HEK293T (cell line): ENCODE measurements around the gene CNKSR1.

ENCODE experiments used
- CTCF ChIA-PET: fragments of 350-600 bp; formaldehyde crosslinking; extraction: SDS; loops from one replicate; lab custom pipeline; 2021; ENCODE audit warnings: antibody characterized with exemption, inconsistent platforms; lab: Yijun Ruan, JAX
- POLR2A ChIA-PET: fragments of 350-600 bp; formaldehyde crosslinking; extraction: SDS; loops from one replicate; lab custom pipeline; 2020; ENCODE audit warnings: antibody characterized with exemption, inconsistent platforms; lab: Yijun Ruan, JAX
- DNase-seq: peaks from one replicate; pipeline ENCODE4 v3.0.0; 2012; ENCODE audit warnings: mixed read lengths; ENCODE audit errors: extremely low spot score
- ARNT ChIP-seq: fragments of 450-650 bp; IDR thresholded peaks from 2 replicates; pipeline ENCODE4 v1.6.1; 2017; ENCODE audit warnings: mild to moderate bottlenecking
- BHLHE40 ChIP-seq: fragments of 450-650 bp; IDR thresholded peaks from 2 replicates; pipeline ENCODE4 v1.6.1; 2016; ENCODE audit warnings: mild to moderate bottlenecking, moderate library complexity, borderline replicate concordance
- CTBP1 ChIP-seq: fragments of 450-650 bp; IDR thresholded peaks from 2 replicates; pipeline ENCODE4 v1.6.1; 2016; ENCODE audit warnings: borderline replicate concordance
- ELF4 ChIP-seq: fragments of 450-650 bp; IDR thresholded peaks from 2 replicates; pipeline ENCODE4 v1.6.1; 2017; ENCODE audit warnings: antibody characterized with exemption
- FOXA1 ChIP-seq: fragments of 450-650 bp; IDR thresholded peaks from 2 replicates; pipeline ENCODE4 v1.6.1; 2016; ENCODE audit warnings: mild to moderate bottlenecking
- FOXK2 ChIP-seq: fragments of 450-650 bp; IDR thresholded peaks from 2 replicates; pipeline ENCODE4 v1.6.1; 2016; ENCODE audit warnings: mild to moderate bottlenecking
- FOXM1 ChIP-seq: fragments of 450-650 bp; IDR thresholded peaks from 2 replicates; pipeline ENCODE4 v1.6.1; 2017; ENCODE audit warnings: mild to moderate bottlenecking, borderline replicate concordance
- HDGF ChIP-seq: fragments of 450-650 bp; IDR thresholded peaks from 2 replicates; pipeline ENCODE4 v1.6.1; 2017; ENCODE audit warnings: antibody characterized with exemption, borderline replicate concordance
- L3MBTL2 ChIP-seq: fragments of 450-650 bp; conservative IDR thresholded peaks from 2 replicates; pipeline ENCODE4 v1.6.1; 2016; ENCODE audit warnings: mild to moderate bottlenecking
- LEF1 ChIP-seq: fragments of 450-650 bp; IDR thresholded peaks from 2 replicates; pipeline ENCODE4 v1.6.1; 2017; ENCODE audit warnings: mild to moderate bottlenecking, borderline replicate concordance
- NFRKB ChIP-seq: fragments of 450-650 bp; IDR thresholded peaks from 2 replicates; pipeline ENCODE4 v1.6.1; 2016; ENCODE audit warnings: mild to moderate bottlenecking, moderate library complexity
- PKNOX1 ChIP-seq: fragments of 450-650 bp; IDR thresholded peaks from 2 replicates; pipeline ENCODE4 v1.6.1; 2016
- SP1 ChIP-seq: fragments of 450-650 bp; IDR thresholded peaks from 2 replicates; pipeline ENCODE4 v1.6.1; 2017
- SUZ12 ChIP-seq: fragments of 450-650 bp; IDR thresholded peaks from 2 replicates; pipeline ENCODE4 v1.6.1; 2016; ENCODE audit warnings: mild to moderate bottlenecking
- TARDBP ChIP-seq: fragments of 450-650 bp; IDR thresholded peaks from 2 replicates; pipeline ENCODE4 v1.6.1; 2016
- ZNF384 ChIP-seq: fragments of 450-650 bp; IDR thresholded peaks from 2 replicates; pipeline ENCODE4 v1.6.1; 2016

CNKSR1 gene

DNA sequence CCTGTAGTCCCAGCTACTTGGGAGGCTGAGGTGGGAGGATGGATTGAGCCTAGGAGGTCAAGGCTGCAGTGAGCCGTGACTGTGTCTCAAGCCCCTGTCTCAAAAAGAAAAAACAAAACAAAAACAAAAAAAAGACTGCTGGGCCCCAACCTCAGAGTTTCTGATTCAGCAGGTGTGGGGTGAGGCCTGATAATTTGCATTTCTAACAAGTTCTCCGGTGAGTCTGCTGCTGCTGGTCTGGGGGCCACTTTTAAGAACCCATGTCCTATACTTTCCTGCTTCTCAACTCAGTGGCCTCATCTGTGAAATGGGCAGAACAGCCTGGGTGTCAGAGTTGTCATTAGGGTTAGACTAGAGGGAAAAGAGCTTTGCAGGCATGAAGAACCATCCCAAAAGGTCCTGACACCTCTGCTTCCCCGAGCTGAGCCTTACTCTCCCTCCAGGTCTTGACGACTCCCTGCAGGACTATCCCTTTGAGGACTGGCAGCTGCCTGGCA lies 2.8 kb downstream of the CNKSR1 start:
- DNase-seq = no peak
- ChIA-PET POLR2A (interaction anchor here (2.2 to 4.0 kb wide), 2 partner anchors 10 to 54 kb away, joined by 6 to 15 read pairs; partner anchors contain the start of genes CEP85 and ZNF593), CTCF (no interaction called here)
- TF ChIP-seq HDGF (no peak), CTBP1 (no peak), ELF4 (no peak), FOXK2 (no peak), FOXA1 (no peak), SUZ12 (no peak)

DNA sequence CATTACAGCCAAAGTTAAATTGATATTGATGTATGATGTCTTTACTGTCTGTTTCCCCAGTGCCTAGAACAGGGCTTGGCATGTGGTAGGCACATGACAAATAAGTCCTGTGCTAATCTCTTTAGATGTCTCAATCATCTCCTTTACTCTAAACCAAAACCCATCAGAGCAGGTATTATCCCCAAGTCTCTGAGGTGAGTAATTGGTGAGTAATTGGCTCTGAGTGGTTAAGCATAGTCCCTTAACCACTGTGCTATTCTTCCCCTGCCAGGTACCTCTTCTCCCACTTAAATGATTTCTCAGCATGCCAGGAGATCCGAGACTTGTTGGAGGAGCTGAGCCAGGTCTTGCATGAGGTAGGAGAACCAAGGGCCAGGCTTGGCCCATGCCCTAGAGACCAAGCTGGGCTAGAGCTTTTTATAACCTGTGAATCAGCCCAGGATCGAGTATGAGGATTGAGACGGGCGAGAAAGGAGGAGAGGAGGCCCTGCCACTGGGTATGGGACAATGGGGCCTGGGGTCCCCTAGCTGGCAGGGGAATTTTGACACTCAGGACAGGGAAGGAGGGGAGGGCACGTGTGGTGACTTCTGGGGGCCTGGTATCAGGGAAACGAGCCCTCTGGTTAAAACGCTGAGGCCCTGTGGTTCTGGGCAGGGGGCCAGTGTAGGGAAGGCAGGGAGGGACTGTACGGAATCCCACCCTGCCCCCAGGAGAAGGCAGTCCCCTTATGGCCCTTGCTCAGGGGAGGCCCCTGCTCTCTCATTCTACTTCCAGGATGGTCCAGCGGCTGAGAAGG lies 4.5 kb downstream of the CNKSR1 start:
- DNase-seq = no peak
- CTCF ChIA-PET = interaction anchor here (1.0 kb wide), 1 partner anchor 52 kb away, joined by 3 read pairs; the partner anchor contains the start of gene CEP85
- POLR2A ChIA-PET = interaction anchor here (1.6 to 4.0 kb wide), 2 partner anchors 12 kb away, joined by 5 to 15 read pairs; partner anchors contain the start of gene ZNF593

DNA sequence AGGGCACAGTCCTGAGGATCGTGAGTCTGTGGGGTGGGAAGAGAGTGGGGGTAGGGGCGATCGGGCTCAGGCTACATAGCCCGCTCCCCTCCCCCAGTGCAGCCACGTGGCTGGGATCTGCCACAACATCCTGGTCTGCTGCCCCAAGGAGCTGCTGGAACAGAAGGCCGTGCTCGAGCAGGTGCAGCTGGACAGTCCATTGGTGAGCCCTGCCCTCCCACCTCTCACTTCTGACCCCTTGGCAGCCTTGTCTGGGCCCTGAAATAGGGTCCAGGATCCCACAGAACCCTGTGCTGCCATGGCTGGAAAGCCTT lies 5.0 kb downstream of the CNKSR1 start:
- TF ChIP-seq L3MBTL2 (no peak), ARNT (no peak), FOXK2 (no peak), FOXA1 (no peak), ELF4 (no peak), CTBP1 (no peak), NFRKB (no peak)
- no peak for DNase-seq
- ChIA-PET CTCF (no interaction called here), POLR2A (interaction anchor here (1.6 kb wide), 1 partner anchor 12 kb away, joined by 5 read pairs; the partner anchor contains the start of gene ZNF593)

More for the DNA sequence above, 4.5 kb downstream of the CNKSR1 start:
- no peak for TF ChIP-seq FOXK2
- no peak for TF ChIP-seq BHLHE40
- TF ChIP-seq ARNT = no peak
- TF ChIP-seq SP1 = no peak
- no peak for TF ChIP-seq FOXA1
- TF ChIP-seq NFRKB = no peak
- no peak for TF ChIP-seq L3MBTL2
- no peak for TF ChIP-seq LEF1
- TF ChIP-seq HDGF = no peak
- TF ChIP-seq ELF4 = no peak
- no peak for TF ChIP-seq FOXM1
- no peak for TF ChIP-seq ZNF384
- TF ChIP-seq SUZ12 = no peak
- no peak for TF ChIP-seq TARDBP
- TF ChIP-seq CTBP1 = no peak

DNA sequence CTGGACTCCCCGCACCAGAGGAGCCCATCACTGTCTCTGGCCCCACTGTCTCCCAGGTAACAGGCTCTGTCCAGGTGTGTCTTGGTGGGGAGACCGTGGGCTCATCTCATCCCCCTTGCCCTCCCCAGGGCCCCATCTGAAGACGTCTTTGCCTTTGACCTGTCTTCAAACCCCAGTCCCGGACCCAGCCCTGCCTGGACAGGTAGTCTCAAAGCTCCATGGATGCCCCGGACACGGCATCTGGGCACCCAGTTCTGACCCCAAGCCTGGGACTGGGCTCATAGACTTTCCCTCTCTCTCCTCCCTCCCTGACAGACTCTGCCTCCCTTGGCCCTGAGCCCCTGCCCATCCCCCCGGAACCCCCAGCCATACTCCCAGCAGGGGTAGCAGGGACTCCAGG lies 6.8 kb downstream of the CNKSR1 start:
- no peak for DNase-seq
- CTCF ChIA-PET = no interaction called here
- TF ChIP-seq ELF4 (no peak), FOXM1 (no peak), TARDBP (no peak), NFRKB (no peak), CTBP1 (no peak), ZNF384 (no peak), L3MBTL2 (no peak), FOXA1 (no peak), LEF1 (no peak), ARNT (no peak), BHLHE40 (no peak), FOXK2 (no peak), SUZ12 (no peak), PKNOX1 (no peak), SP1 (no peak), HDGF (no peak)

DNA sequence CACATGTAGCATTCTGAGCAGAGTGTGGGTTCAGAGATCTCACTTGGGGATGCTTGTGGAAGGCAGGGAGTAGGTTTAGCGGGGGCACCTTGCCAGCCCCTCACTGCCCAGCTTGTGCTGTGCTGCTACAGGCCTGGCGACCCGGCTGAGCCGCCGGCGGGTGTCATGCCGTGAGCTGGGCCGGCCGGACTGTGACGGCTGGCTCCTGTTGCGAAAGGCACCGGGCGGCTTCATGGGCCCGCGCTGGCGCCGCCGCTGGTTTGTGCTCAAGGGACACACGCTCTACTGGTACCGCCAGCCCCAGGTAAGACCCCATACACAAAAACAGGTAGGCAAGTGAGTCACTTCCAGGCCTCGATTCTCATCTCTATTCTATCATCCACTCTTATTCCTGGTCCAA lies 7.6 kb downstream of the CNKSR1 start:
- ChIA-PET CTCF (no interaction called here), POLR2A (no interaction called here)
- no peak for TF ChIP-seq SUZ12
- no peak for TF ChIP-seq BHLHE40
- TF ChIP-seq CTBP1 = no peak
- no peak for TF ChIP-seq PKNOX1
- TF ChIP-seq HDGF = no peak
- no peak for TF ChIP-seq FOXK2
- no peak for TF ChIP-seq TARDBP
- TF ChIP-seq FOXA1 = no peak
- TF ChIP-seq ZNF384 = no peak
- no peak for TF ChIP-seq LEF1
- TF ChIP-seq NFRKB = no peak
- DNase-seq = no peak

More for the DNA sequence above, 6.8 kb downstream of the CNKSR1 start:
- POLR2A ChIA-PET = no interaction called here

- TF ChIP-seq SUZ12 = no peak
- no peak for TF ChIP-seq SP1
- no peak for TF ChIP-seq CTBP1
- no peak for TF ChIP-seq ELF4
- no peak for TF ChIP-seq NFRKB
- no peak for TF ChIP-seq PKNOX1
- no peak for TF ChIP-seq ZNF384
- TF ChIP-seq FOXM1 = no peak
- TF ChIP-seq ARNT = no peak
- TF ChIP-seq LEF1 = no peak
- no peak for TF ChIP-seq FOXA1
- TF ChIP-seq L3MBTL2 = no peak
- ChIA-PET CTCF (no interaction called here), POLR2A (interaction anchor here (0.6 to 1.1 kb wide), 2 partner anchors 16 to 46 kb away, joined by 3 read pairs; partner anchors contain the start of genes CEP85 and ZNF593OS)
- no peak for DNase-seq
Observed at GRCh38 chr1:26187882-26188281, 10.6 kb downstream of the CNKSR1 start.
